GM12878 (cell line): ENCODE measurements around the gene HSD17B14. TPM values are rescaled to one million over a fixed set of nuclear protein-coding genes. Genes with fewer than 3 reads are reported as not detected.

Experiments used
- ATAC-seq: fragments of 200-7000 bp; cut with Tn5 transposase; 3 replicates; pipeline ENCODE4 v1.9.1; 2020; ENCODE audit warnings: mild to moderate bottlenecking, moderate library complexity
- BruUV-seq: library from RNA; stranded (reverse); fragments of 400-500 nt; replicated peaks from 2 replicates; lab custom pipeline; 2021; lab: Mats Ljungman, UMichigan
- CTCF ChIA-PET: fragments of 300-600 bp; sonication (Branson Sonifier 250); formaldehyde crosslinking; extraction: SDS; loops from one replicate; lab custom pipeline; 2021; ENCODE audit warnings: inconsistent platforms; lab: Yijun Ruan, JAX
- POLR2A ChIA-PET: fragments of 350-600 bp; formaldehyde crosslinking; extraction: SDS; loops from one replicate; lab custom pipeline; 2021; ENCODE audit warnings: inconsistent platforms; lab: Charles Lee
- RAD21 ChIA-PET: fragments of 300-600 bp; sonication (Branson Sonifier 250); formaldehyde crosslinking; loops from one replicate; lab custom pipeline; 2023; ENCODE audit warnings: antibody characterized with exemption; ENCODE audit not compliant: unreplicated experiment; lab: Charles Lee
- SMC1A ChIA-PET: fragments of 300-600 bp; sonication (Branson Sonifier 250); formaldehyde crosslinking; loops from one replicate; lab custom pipeline; 2023; ENCODE audit not compliant: unreplicated experiment, uncharacterized antibody; lab: Charles Lee
- DNase-seq: peaks from one replicate; pipeline ENCODE4 v3.0.0-alpha.2; 2011; ENCODE audit warnings: low read depth, low spot score
- FAIRE-seq: peaks from 3 replicates; lab custom pipeline; 2011; peaks lifted over from hg19 to GRCh38; lab: Jason Lieb, UNC
- H2AFZ ChIP-seq: 2 replicates; pipeline ENCODE4 v1.6.0; 2011; ENCODE audit warnings: low read depth, low read length, control low read depth; ENCODE audit not compliant: control insufficient read depth
- H3K27ac ChIP-seq: 2 replicates; pipeline ENCODE4 v1.5.1; 2011; ENCODE audit warnings: control low read depth; ENCODE audit not compliant: control insufficient read depth, insufficient read depth
- H3K27me3 ChIP-seq, 2 experiments: replicated peaks in 1 of 2; 2 replicates each; pipeline versions ENCODE4 v1.6.0 to v1.6.1; 2011; ENCODE audit warnings: low read length in 1 of 2; ENCODE audit not compliant: control insufficient read depth in 2 of 2, insufficient read depth in 2 of 2
- H3K36me3 ChIP-seq, 2 experiments: 2 replicates each; pipeline ENCODE4 v1.5.1; 2011; ENCODE audit warnings: low read length in 1 of 2; ENCODE audit not compliant: control insufficient read depth in 2 of 2, insufficient read depth in 2 of 2
- H3K4me1 ChIP-seq: 2 replicates; pipeline ENCODE4 v1.6.1; 2011; ENCODE audit warnings: mild to moderate bottlenecking, low read length, moderate library complexity, mixed read lengths; ENCODE audit not compliant: control insufficient read depth, insufficient read depth
- H3K4me2 ChIP-seq: 2 replicates; pipeline ENCODE4 v1.6.0; 2011; ENCODE audit warnings: control low read depth; ENCODE audit not compliant: control insufficient read depth, insufficient read depth
- H3K4me3 ChIP-seq: fragments of 200-600 bp; sonication (generic); 2 replicates; pipeline ENCODE4 v1.5.1; 2016
- H3K79me2 ChIP-seq: 2 replicates; pipeline ENCODE4 v1.6.0; 2011; ENCODE audit warnings: low read length; ENCODE audit not compliant: control insufficient read depth, insufficient read depth
- H3K9ac ChIP-seq: 2 replicates; pipeline ENCODE4 v1.8.0; 2011; ENCODE audit warnings: low read length, control low read depth, mixed read lengths; ENCODE audit not compliant: control insufficient read depth, insufficient read depth
- H3K9me3 ChIP-seq: replicated peaks from 3 replicates; pipeline ENCODE4 v1.5.1; 2011; ENCODE audit warnings: mild to moderate bottlenecking, low read length; ENCODE audit not compliant: control insufficient read depth, insufficient read depth
- H4K20me1 ChIP-seq: 2 replicates; pipeline ENCODE4 v1.6.0; 2011; ENCODE audit not compliant: control insufficient read depth, insufficient read depth
- BMI1 ChIP-seq: fragments of 450-650 bp; IDR thresholded peaks from 2 replicates; pipeline ENCODE4 v1.6.1; 2016; ENCODE audit warnings: mild to moderate bottlenecking, moderate library complexity, borderline replicate concordance
- CREM ChIP-seq: IDR thresholded peaks from 2 replicates; pipeline ENCODE4 v1.6.1; 2014; ENCODE audit warnings: antibody characterized with exemption, low read depth
- EZH2 ChIP-seq: IDR thresholded peaks from 2 replicates; pipeline ENCODE4 v1.6.1; 2012; ENCODE audit warnings: low read depth, mild to moderate bottlenecking, control low read depth, inconsistent platforms, low read length, borderline replicate concordance; ENCODE audit not compliant: control insufficient read depth
- FOXK2 ChIP-seq: fragments of 450-650 bp; IDR thresholded peaks from 2 replicates; pipeline ENCODE4 v1.6.1; 2017; ENCODE audit warnings: mild to moderate bottlenecking, moderate library complexity
- HDAC6 ChIP-seq: fragments of 200-600 bp; sonication (generic); IDR thresholded peaks from one replicate; pipeline ENCODE4 v1.8.0; 2017; ENCODE audit warnings: antibody characterized with exemption; ENCODE audit not compliant: unreplicated experiment
- IRF5 ChIP-seq: fragments of 450-650 bp; IDR thresholded peaks from 2 replicates; pipeline ENCODE4 v1.6.1; 2017; ENCODE audit warnings: borderline replicate concordance
- JUNB ChIP-seq: IDR thresholded peaks from 2 replicates; pipeline ENCODE4 v1.6.1; 2016; ENCODE audit warnings: antibody characterized with exemption, mild to moderate bottlenecking
- LARP7 ChIP-seq: fragments of 450-650 bp; IDR thresholded peaks from 2 replicates; pipeline ENCODE4 v1.6.1; 2017; ENCODE audit warnings: mild to moderate bottlenecking
- MXI1 ChIP-seq: fragments of 150-350 bp; IDR thresholded peaks from 2 replicates; pipeline ENCODE4 v1.6.1; 2011; ENCODE audit warnings: low read depth, mild to moderate bottlenecking, inconsistent platforms, low read length, improper control_type of control experiment
- MYC ChIP-seq: IDR thresholded peaks from 2 replicates; pipeline ENCODE4 v1.6.1; 2011; ENCODE audit warnings: mild to moderate bottlenecking, low read length, moderate library complexity, inconsistent platforms; ENCODE audit not compliant: insufficient read depth, insufficient replicate concordance, insufficient read length, severe bottlenecking
- NFYA ChIP-seq: IDR thresholded peaks from 2 replicates; pipeline ENCODE4 v1.6.1; 2011; ENCODE audit warnings: low read depth, mild to moderate bottlenecking, low read length, improper control_type of control experiment, borderline replicate concordance
- NKRF ChIP-seq: fragments of 450-650 bp; conservative IDR thresholded peaks from 2 replicates; pipeline ENCODE4 v1.6.1; 2017; ENCODE audit warnings: mild to moderate bottlenecking, moderate library complexity
- PAX8 ChIP-seq: fragments of 450-650 bp; IDR thresholded peaks from 2 replicates; pipeline ENCODE4 v1.6.1; 2017; ENCODE audit warnings: mild to moderate bottlenecking, moderate library complexity
- POLR2A ChIP-seq: IDR thresholded peaks from 2 replicates; pipeline ENCODE4 v1.6.1; 2011; ENCODE audit warnings: low read depth, mild to moderate bottlenecking, low read length
- POLR2AphosphoS5 ChIP-seq: IDR thresholded peaks from 2 replicates; pipeline ENCODE4 v1.6.1; 2011; ENCODE audit warnings: mild to moderate bottlenecking, low read length, inconsistent platforms
- RB1 ChIP-seq: fragments of 450-650 bp; formaldehyde crosslinking; IDR thresholded peaks from 2 replicates; pipeline ENCODE4 v1.6.1; 2017; ENCODE audit warnings: mild to moderate bottlenecking, borderline replicate concordance
- SMAD5 ChIP-seq: IDR thresholded peaks from 2 replicates; pipeline ENCODE4 v1.6.1; 2016; ENCODE audit warnings: antibody characterized with exemption, low read depth
- TARDBP ChIP-seq: IDR thresholded peaks from 2 replicates; pipeline ENCODE4 v1.6.1; 2016; ENCODE audit warnings: borderline replicate concordance
- ZBTB33 ChIP-seq: fragments of 450-650 bp; IDR thresholded peaks from 2 replicates; pipeline ENCODE4 v1.6.1; 2017; ENCODE audit warnings: mild to moderate bottlenecking
- ZNF24 ChIP-seq: fragments of 450-650 bp; IDR thresholded peaks from 2 replicates; pipeline ENCODE4 v1.6.1; 2017; ENCODE audit warnings: antibody characterized with exemption, mild to moderate bottlenecking
- WGBS: methylation state at CpG from one replicate; pipeline ENCODE4 v1.1.6; 2016; ENCODE audit warnings: low lambda C conversion rate; ENCODE audit not compliant: insufficient replicate concordance, insufficient coverage; ENCODE audit errors: missing lambda C conversion rate; 5-methylcytosine and 5-hydroxymethylcytosine counted together
- in situ Hi-C: fragments of 300-500 bp; cut with MboI; formaldehyde crosslinking; loops from 9 replicates; pipeline ENCODE4 v1.14.3; 2018; ENCODE audit warnings: mixed read lengths
- intact Hi-C: fragments of 100-400 bp; cut with micrococcal nuclease; formaldehyde crosslinking; loops from one replicate; pipeline ENCODE4 v1.14.2; 2022; ENCODE audit not compliant: unreplicated experiment
- polyA plus RNA-seq, 11 experiments: library from polyadenylated mRNA; depleted of rRNA in 4 of 11; unstranded in 6 of 11; stranded (reverse) in 5 of 11; fragments of >200 nt; fragmentation: Nextera tagmentation in 4 of 11; fragmentation: Illumina TruSeq in 1 of 11; extraction: Ambion mirVana in 4 of 11; extraction: Trizol in 1 of 11; gene quantifications; 1 replicate in 1 of 11; 2 replicates in 10 of 11; pipeline versions ENCODE4 v1.2.1 to v1.2.3, GENCODE V29; 2011 to 2016; ENCODE audit warnings: inconsistent platforms in 2 of 11, missing spikeins in 2 of 11, low read depth in 1 of 11
- total RNA-seq, 4 experiments: library from RNA; depleted of rRNA in 3 of 4; stranded (reverse); fragments of >200 nt in 3 of 4; fragmentation: Illumina TruSeq in 1 of 4; extraction: Trizol in 1 of 4; gene quantifications; 2 replicates each; pipeline versions ENCODE4 v1.2.1 to v1.2.3, GENCODE V29; 2013 to 2021

Gene HSD17B14
- total and polyA plus RNA-seq, 10 of the 15 experiments (the other 5 are each of a cell fraction or from before 2014, with no cell fraction given): 0.21 to 4.1 (median 0.61) TPM

GRCh38 chr19:48780631-48781391 lies 55.5 kb downstream of the HSD17B14 start:
- Histone ChIP-seq H2AFZ (peak overlapping the region; percentile 71), H3K79me2 (no peaks in the 10 kb centered on the region), H3K9me3 (no peaks in the 10 kb centered on the region), H3K9ac (no peak overlapping the region), H4K20me1 (no peaks in the 10 kb centered on the region), H3K4me3 (no peak overlapping the region), H3K27ac (no peak overlapping the region), H3K36me3 (no peaks in the 10 kb centered on the region), H3K27me3 (no peaks in the 10 kb centered on the region), H3K4me2 (no peak overlapping the region), H3K4me1 (peaks cover 3% of the 10 kb centered on the region; the same call in 1 of the 2 replicates)
- in situ Hi-C loops: no loop called here
- FAIRE-seq (no peak), DNase-seq (peak; percentile 54), ATAC-seq (peak; percentile 71)
- SMC1A ChIA-PET: interaction anchor here (0.7 to 1.4 kb wide), 4 partner anchors 12 to 140 kb away, joined by 3 to 4 read pairs (median 4); no protein-coding TSS in a partner anchor
- 18% methylated on average over 14 of the region's 14 CpGs for WGBS
- POLR2A ChIA-PET: interaction anchor here (0.5 to 1.8 kb wide), 3 partner anchors 15 to 110 kb away, joined by 3 to 4 read pairs (median 4); no protein-coding TSS in a partner anchor
- BruUV-seq: no TSS peak
- CTCF ChIA-PET: interaction anchor here (0.5 to 26.1 kb wide), 2 partner anchors 62 to 191 kb away, joined by 3 to 520 read pairs; partner anchors contain the start of gene HSD17B14
- intact Hi-C loops: loop anchor here (5.0 kb wide), 1 partner anchor 119 kb away; no protein-coding TSS in a partner anchor
- RAD21 ChIA-PET: interaction anchor here (2.0 kb wide), 1 partner anchor 15 kb away, joined by 7 read pairs; no protein-coding TSS in a partner anchor
- TF ChIP-seq HDAC6 (no peak), MYC (no peak), FOXK2 (peak; percentile 19; the same call in 1 of the 2 replicates), NKRF (no peak), EZH2 (no peak), LARP7 (no peak), MXI1 (no peak), POLR2AphosphoS5 (no peak), SMAD5 (no peak), BMI1 (no peak), IRF5 (no peak), RB1 (no peak), ZBTB33 (no peak), TARDBP (no peak), POLR2A (no peak), JUNB (peak; percentile 42), PAX8 (no peak), NFYA (no peak), CREM (no peak), ZNF24 (no peak)
